ENCODE data around the gene TMEM154.

Gene TMEM154

DNA sequence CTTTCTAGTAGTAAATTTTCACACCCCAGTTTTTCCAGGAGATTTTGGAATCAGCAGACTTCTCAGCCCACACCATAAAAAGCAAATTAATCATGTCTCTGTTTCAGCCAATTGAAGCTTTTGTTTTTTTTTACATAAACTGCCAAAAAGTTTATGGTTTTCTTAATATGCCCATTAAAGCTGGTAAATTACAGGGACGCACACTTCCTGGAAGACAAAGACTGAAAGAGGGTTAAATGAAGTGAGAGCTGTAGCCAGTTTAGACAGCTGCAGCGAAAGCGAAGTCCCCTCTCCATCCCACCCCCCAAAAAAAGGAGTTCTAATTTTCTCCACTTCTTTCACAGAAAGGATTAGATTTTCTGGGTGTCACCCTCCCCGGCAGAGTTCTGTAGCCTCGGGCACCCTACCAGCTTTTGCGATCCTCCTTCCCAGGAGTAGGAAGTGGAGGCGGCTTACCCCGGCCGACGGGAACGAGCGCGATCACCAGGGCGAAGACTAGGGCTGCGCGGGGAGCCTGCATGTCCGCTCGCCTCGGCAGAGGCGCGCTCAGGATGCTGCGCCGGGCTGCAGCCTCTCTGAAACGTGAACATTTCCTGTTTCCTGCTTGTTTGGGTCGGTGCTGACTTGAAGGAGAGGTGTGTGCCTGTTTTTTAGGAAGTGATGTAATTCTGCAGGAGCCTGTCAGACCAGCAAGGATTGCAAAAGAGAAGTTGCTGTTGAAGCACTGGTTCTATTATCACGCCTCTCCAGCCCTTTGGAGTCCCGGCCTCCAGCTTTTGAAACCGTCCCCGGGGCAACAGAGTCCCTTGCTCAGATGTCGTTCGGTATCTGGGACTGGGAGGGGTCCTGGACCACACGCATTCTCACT, at the start of gene TMEM154:
Gene TMEM154 (minus strand): TSS at position 584 of the 868 bp plus-strand sequence. CDS start 64 bp downstream, at position 520.
- DNase-seq = peak; percentile 77

DNA sequence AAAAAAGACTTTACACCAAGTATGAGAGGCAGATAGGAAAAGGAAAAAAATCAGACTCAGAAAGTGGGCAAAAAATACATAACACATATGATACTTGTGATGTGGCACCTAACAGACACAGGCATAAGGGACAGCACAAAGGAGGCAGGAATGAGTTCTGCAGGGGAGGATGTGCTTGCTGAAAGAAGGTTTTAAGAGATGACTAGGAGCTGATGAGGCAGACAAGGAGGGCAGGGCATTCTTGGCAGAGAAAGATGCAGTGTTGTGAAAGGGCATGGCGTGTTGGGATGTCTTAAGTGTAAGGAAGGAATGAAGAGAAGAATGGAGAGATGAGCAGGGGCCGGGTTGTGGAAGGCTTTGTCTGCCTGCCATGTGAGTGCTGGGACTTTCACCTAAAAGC, 49.7 kb upstream of the TMEM154 start:
- no peak for DNase-seq

- DNase-seq = peak; percentile 1
Observed at GRCh38 chr4:152728343-152728742, 48.5 kb upstream of the TMEM154 start.

GRCh38 chr4:152727784-152728183, 48.0 kb upstream of the TMEM154 start:
- DNase-seq = no peak

- DNase-seq = no peak
Observed at GRCh38 chr4:152724494-152724893, 44.7 kb upstream of the TMEM154 start.

DNA sequence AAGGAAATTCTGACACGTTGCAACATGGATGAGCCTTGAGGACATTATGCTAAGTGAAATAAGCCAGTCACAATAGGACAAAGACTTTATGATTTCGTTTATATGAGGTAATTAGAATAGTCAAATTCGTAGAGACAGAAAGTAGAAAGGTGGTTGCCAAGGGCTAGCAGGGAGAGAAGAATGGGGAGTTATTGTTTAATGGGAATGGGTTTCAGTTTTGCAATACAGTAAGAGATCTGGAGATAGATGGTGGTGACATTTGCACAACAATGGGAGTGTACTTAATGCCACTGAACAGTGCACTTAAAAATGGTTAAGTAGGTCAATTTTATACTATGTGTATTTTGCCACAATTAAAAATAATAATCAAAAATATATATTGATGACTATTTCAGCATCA, 43.4 kb upstream of the TMEM154 start:
- DNase-seq = no peak

- no peak for DNase-seq
Observed at GRCh38 chr4:152719801-152720556, 40.2 kb upstream of the TMEM154 start.

DNA sequence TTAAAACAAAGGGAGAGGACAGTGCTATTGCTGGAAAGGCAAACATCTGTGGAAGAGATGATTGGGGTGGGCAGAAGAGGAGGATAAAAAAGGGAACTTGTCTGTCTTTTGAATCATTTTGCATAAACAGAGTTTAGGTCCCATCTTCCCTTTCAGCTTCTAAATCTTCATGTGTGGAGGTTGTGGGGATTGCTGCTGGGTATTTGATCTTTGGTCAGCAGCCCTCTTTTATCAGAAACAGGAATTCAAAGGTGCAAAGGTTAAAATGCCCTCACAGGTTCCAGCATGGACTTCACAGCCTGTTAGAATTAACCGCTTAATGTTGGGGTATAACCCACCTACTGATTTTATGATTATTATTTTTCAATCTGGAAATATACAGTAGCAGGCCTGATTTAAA, 39.5 kb upstream of the TMEM154 start:
- no peak for DNase-seq

DNA sequence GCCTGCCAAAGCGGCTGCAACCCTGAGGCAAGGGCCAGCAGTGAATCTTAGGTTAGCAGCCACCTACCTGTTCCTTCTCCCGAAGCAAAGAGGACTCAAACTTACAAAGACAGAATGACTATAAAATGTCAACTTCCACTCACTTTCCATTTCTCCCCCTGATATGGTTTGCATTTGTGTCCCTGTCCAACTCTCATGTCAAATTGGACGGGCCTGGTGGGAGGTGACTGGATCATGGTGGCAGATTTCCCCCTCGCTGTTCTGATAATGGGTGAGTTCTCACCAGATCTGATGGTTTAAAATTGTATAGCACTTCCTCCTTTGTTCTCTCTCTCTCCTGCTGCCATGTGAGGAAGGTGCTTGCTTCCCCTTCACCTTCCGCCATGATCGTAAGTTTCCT, 35.3 kb upstream of the TMEM154 start:
- DNase-seq = no peak

DNA sequence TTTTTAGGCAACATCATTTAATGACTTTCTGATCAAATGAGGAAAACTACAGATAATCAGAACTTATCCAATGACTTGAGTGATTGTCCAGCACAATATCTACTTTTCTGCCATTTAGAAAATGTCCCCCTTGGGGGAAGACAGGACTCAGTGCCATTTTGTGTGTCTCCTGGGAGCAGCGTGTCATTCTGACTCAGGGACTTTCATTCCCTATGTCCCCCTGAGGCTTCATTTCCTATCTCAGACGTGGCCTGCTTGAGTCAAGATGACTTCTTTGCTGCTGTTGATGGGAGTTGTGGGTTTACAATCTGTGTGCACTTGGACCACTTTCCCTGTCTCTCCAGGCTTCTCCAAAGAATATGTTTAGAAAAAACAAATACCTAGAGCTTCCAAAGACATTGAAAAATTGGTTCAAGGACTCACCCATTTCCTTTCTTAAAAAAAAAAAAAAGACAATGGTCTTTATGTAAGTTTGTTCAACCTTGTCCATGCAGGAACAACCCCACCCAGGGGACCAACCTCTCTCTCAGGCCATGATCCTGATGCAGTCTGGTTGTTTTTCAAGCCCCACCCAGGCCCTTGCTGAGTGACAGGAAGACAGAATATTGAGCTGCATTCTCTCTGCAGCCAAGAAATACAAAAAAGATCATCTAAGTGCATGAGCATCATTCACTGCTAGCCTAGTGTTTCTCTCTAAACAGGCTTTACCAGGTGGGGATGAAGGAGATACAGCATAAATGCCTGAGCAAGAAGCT, 34.3 kb upstream of the TMEM154 start:
- DNase-seq = no peak

DNA sequence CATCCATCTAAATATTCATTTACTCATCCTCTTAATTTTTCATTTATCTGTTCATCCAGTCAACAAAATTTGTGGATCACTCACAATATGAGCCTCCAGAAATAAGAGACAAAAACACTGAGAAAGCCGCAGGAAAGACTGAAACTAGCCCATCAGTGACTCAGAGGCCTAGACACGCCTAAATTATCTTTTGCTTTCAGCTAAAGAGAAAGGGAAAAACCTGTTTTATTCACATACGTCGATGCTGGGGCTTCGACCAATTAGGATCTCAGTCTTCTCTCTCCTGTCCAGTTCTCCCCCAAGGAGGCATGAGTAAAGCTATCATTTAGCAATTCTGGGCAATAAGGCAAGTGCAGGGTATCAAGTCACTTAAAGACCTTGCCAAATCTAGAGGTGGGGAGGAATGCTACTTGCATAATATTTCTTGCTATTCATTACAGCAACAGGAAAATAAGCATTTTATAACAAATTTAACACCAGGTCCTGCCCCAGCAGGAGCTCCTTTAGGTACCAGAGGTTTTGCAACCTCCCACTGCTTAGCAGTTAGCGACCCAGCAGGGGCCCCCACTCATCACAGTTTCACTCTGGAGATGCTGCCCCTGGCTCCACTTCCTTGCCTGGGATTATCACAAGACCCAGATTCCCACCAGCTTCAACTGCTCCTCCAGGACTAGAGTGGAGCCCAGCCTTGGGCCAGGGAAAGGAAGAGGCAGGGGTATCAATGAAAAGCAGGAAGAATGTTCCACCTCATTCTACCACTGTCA, 30.1 kb upstream of the TMEM154 start:
- no peak for DNase-seq

DNA sequence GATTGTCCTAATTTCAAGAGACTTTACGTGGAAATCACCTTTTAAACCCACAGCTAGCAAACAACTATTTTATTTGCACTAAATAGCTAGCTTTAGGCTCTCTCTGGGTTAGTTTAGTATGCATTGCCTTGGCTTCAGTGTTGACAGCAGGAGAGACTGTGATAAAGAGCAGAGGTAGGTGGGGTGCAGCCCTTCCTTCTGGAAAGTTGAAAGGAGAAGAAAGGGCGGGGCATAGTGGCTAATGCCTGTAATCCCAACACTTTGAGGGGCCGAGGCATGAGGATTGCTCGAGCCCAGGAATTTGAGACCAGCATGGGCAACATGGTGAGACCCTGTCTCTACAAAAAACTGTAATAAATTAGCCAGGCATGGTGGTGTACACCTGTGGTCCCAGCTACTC, 29.0 kb upstream of the TMEM154 start:
- DNase-seq = no peak

- DNase-seq = no peak
Observed at GRCh38 chr4:152708361-152708760, 28.6 kb upstream of the TMEM154 start.

DNA sequence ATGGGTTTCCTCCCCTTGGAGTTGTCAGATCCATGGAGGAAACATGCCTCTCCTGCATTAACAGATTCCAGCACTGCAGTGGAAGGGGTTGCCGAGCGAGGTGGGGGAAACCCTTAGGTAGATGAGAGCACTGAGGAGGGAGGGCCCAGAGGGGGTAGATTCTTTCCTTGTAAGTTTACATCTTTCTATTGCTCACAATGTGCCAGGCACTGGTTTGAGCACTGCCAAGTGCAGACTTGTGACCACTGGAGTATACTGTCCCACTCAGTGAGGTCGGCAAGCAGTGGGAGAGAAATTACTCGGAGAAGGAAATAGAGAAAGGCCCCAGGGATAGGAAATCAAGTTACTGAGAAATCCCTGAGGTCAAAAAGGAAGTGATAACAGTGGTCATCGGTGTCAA, 27.8 kb upstream of the TMEM154 start:
- no peak for DNase-seq

DNA sequence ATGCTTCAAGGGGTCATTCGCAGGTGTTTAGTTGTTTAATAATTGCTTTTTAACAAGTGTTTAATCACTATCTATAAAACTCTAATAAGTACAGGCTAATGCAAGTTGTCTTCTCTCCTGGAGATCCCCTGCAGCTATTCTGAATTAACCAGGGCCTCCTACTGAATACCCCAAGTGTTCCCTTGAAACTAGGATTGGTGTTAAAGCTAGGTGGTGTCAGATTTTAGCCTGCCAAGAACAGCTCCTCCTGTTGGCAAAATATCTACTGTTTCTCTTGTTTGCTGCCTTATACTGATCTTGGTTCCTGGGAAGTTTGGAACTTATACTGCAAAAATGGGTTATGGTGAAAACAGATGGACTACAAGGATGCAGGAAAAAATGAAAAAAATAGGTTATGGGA, 26.1 kb upstream of the TMEM154 start:
- no peak for DNase-seq

DNA sequence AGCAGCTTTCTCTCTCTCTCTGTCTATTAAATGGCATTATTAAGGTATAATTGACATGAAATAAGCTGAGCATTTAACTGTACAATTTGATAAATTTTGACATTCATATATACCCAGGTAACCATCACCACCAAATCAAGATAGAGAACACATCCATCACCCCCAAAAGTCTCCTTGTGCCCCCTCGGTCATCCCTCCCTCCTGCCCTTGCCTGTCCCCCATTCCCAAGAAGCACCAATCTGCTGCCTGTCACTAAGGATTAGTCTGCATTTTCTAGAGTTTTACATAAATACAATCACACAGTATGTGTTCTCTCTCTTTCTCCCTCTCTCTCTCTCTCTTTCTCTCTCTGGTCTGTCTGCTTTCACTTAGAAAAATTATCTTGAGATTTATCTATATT, 25.0 kb upstream of the TMEM154 start:
- DNase-seq = no peak

DNA sequence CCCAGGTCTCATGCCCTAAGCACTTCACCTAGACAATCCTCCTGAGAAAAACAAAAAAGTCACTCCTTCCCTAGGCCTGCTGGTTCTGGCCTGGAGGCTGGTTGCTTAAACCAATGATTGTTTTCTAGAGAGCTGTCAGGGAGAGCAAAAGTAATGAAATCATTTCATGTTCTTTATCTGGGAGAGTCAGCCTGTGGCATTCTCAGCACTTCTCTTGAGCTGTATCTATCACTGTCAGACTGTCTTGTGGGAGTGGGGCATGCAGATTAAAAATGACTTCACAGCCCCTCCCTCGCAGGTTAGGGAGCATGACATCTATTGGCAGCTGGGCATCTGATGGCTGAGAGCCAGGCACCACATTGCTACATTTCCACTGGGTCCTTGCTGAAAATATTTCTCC, 20.4 kb upstream of the TMEM154 start:
- DNase-seq = no peak

GRCh38 chr4:152699313-152699712, 19.5 kb upstream of the TMEM154 start:
- no peak for DNase-seq

- no peak for DNase-seq
Observed at GRCh38 chr4:152698089-152698499, 18.3 kb upstream of the TMEM154 start.

DNA sequence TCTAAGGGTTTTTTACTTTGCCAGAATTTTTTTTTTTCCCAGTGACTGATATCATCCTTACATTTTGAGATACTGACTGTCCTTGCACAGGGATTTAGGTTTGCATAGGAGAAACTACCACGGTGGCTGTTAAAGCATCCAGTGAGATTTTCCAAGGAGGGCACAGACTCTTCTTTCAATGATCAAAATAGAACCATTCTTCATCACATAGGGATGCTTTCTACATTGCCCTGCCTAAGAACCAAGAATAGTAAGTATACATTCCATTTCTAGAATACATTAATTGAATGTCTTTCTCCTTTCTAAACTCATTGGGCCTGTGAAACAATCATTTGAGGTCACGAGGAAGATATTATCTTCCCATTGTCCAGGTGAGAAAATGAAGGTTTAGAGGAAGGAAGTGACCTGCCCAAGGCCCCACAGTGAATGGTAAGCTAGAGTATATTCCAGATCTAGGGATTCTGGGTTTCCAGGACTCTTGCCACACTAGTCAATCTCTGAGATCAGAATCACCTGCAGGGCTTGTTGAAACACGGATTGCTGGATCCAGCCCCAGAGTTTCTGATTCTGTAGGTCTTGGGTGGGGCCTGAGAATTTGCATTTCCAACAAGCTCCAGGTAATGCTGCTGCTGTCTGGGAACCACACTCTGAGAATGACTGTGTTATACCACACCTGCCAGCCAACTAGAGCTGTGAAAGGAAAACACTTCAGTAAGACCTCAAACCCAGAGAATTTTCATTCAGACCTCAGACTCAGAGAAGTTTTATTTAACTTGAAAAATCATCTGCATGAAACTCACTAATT, 17.7 kb upstream of the TMEM154 start:
- DNase-seq = no peak

DNA sequence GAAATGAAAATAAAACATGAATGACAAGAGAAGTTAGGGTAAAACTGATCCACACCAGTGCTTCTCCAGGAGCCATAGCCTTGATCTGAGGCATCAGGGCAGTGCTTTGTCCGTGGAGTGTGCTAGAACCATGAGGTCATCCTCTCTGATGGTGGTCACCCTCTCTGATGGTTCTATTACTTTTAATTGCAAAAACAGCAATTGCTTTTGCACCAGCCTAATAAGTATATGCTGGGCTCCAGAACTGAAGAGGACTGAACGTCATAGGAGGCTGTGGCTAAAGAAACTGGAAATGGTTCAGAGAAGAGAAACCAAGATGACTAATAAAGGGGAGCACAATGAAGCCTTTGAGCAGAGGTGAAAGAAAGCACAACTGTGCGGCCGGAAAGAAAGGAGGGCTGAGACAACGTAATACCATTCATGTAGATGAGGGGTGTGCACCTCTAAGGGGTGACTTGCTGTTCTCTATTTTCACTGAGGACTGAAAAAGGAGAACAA, 17.0 kb upstream of the TMEM154 start:
- DNase-seq = no peak

GRCh38 chr4:152693871-152694270, 14.1 kb upstream of the TMEM154 start:
- no peak for DNase-seq

All from GDM1 (cell line).